Measurements from ENCODE around the gene RNLS.
"Not testable (repeated sequence)": the region's sequence is repeated elsewhere in the genome, so short reads cannot be mapped to it uniquely, and the experiment has no call there.

RNLS gene

GRCh38 chr10:88288320-88289059, 294.6 kb downstream of the RNLS start:
- no peak for DNase-seq

- no peak for DNase-seq
These were observed 297.1 kb downstream of the RNLS start for GRCh38 chr10:88286030-88286429.

GRCh38 chr10:88281592-88282347, 301.3 kb downstream of the RNLS start:
- DNase-seq: no peak

- no peak for DNase-seq
These were observed 302.6 kb downstream of the RNLS start for GRCh38 chr10:88280518-88280917.

GRCh38 chr10:88278912-88279311, 304.2 kb downstream of the RNLS start:
- DNase-seq: no peak

- DNase-seq: not testable (repeated sequence)
These were observed 306.2 kb downstream of the RNLS start for GRCh38 chr10:88276945-88277344.

GRCh38 chr10:88274286-88274685, 308.8 kb downstream of the RNLS start:
- DNase-seq: no peak

- DNase-seq: no peak
These were observed 309.6 kb downstream of the RNLS start for GRCh38 chr10:88273567-88273966.

- DNase-seq: no peak
These were observed 311.2 kb downstream of the RNLS start for GRCh38 chr10:88271761-88272543.

GRCh38 chr10:88270871-88271713, 312.0 kb downstream of the RNLS start:
- DNase-seq: peak; percentile 12

- DNase-seq: no peak
These were observed 312.9 kb downstream of the RNLS start for GRCh38 chr10:88270061-88270808.

- DNase-seq: no peak
These were observed 320.4 kb downstream of the RNLS start for GRCh38 chr10:88262591-88263234.

- DNase-seq: no peak
These were observed 322.0 kb downstream of the RNLS start for GRCh38 chr10:88261152-88261551.

- DNase-seq: no peak
These were observed 322.6 kb downstream of the RNLS start for GRCh38 chr10:88260329-88261051.

GRCh38 chr10:88259381-88259780, 323.7 kb downstream of the RNLS start:
- no peak for DNase-seq

GRCh38 chr10:88256886-88257285, 326.2 kb downstream of the RNLS start:
- DNase-seq: no peak

GRCh38 chr10:88256013-88256680, 327.0 kb downstream of the RNLS start:
- DNase-seq: no peak

- no peak for DNase-seq
These were observed 329.0 kb downstream of the RNLS start for GRCh38 chr10:88254091-88254490.

GRCh38 chr10:88253622-88254021, 329.5 kb downstream of the RNLS start:
- DNase-seq: no peak

GRCh38 chr10:88253128-88253527, 330.0 kb downstream of the RNLS start:
- DNase-seq: no peak
